ENCODE measurements around the gene ELN.

ELN gene

DNA sequence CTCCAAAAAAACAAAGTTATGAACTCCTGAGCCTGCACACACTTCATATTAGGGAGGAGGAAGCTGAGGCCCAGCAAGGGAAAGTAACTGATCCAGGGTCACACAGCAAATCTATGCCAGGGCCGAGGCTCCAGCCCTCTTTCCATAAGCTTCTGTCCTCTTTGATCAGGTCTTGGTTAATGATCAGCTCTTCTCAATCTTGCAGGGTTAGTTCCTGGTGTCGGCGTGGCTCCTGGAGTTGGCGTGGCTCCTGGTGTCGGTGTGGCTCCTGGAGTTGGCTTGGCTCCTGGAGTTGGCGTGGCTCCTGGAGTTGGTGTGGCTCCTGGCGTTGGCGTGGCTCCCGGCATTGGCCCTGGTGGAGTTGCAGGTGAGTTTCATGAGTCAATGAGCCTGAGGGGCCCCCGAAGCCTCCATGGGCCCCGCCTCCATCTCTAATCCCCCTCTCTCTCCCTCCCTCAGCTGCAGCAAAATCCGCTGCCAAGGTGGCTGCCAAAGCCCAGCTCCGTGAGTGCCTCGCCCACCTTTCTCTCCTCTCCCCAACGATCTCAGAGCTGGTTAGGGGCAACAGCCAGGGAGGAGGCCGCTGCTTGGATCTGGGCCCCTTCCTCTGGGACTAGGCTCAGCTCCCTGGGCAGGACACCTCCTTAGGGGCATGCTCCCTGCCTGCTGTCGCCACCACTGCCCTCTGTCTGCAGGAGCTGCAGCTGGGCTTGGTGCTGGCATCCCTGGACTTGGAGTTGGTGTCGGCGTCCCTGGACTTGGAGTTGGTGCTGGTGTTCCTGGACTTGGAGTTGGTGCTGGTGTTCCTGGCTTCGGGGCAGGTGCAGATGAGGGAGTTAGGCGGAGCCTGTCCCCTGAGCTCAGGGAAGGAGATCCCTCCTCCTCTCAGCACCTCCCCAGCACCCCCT is 32.0 kb downstream of the ELN start:
- TF ChIP-seq ESRRG (CRISPR knock-in tag; IDR thresholded peaks at IDR 0.05): no peak
- no peak for TF ChIP-seq RARB (CRISPR knock-in tag; IDR thresholded peaks at IDR 0.05)
- TF ChIP-seq, protein P1, sequence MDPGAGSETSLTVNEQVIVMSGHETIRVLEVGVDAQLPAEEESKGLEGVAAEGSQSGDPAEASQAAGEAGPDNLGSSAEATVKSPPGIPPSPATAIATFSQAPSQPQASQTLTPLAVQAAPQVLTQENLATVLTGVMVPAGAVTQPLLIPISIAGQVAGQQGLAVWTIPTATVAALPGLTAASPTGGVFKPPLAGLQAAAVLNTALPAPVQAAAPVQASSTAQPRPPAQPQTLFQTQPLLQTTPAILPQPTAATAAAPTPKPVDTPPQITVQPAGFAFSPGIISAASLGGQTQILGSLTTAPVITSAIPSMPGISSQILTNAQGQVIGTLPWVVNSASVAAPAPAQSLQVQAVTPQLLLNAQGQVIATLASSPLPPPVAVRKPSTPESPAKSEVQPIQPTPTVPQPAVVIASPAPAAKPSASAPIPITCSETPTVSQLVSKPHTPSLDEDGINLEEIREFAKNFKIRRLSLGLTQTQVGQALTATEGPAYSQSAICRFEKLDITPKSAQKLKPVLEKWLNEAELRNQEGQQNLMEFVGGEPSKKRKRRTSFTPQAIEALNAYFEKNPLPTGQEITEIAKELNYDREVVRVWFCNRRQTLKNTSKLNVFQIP (CRISPR knock-in tag; IDR thresholded peaks at IDR 0.05; ENCODE audit: borderline replicate concordance, low read depth): no peak
- TF ChIP-seq ZNF70 (CRISPR knock-in tag; IDR thresholded peaks at IDR 0.05): no peak
- TF ChIP-seq ZFP30 (CRISPR knock-in tag; IDR thresholded peaks at IDR 0.05): no peak
- no peak for TF ChIP-seq OSR1 (CRISPR knock-in tag; IDR thresholded peaks at IDR 0.05)
- no peak for TF ChIP-seq ZNF8 (CRISPR knock-in tag; IDR thresholded peaks at IDR 0.05)
- TF ChIP-seq, protein P2, sequence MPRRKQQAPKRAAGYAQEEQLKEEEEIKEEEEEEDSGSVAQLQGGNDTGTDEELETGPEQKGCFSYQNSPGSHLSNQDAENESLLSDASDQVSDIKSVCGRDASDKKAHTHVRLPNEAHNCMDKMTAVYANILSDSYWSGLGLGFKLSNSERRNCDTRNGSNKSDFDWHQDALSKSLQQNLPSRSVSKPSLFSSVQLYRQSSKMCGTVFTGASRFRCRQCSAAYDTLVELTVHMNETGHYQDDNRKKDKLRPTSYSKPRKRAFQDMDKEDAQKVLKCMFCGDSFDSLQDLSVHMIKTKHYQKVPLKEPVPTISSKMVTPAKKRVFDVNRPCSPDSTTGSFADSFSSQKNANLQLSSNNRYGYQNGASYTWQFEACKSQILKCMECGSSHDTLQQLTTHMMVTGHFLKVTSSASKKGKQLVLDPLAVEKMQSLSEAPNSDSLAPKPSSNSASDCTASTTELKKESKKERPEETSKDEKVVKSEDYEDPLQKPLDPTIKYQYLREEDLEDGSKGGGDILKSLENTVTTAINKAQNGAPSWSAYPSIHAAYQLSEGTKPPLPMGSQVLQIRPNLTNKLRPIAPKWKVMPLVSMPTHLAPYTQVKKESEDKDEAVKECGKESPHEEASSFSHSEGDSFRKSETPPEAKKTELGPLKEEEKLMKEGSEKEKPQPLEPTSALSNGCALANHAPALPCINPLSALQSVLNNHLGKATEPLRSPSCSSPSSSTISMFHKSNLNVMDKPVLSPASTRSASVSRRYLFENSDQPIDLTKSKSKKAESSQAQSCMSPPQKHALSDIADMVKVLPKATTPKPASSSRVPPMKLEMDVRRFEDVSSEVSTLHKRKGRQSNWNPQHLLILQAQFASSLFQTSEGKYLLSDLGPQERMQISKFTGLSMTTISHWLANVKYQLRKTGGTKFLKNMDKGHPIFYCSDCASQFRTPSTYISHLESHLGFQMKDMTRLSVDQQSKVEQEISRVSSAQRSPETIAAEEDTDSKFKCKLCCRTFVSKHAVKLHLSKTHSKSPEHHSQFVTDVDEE (CRISPR knock-in tag; IDR thresholded peaks at IDR 0.05): no peak
- no peak for TF ChIP-seq PPARA (CRISPR knock-in tag; IDR thresholded peaks at IDR 0.05; ENCODE audit: borderline replicate concordance)
- TF ChIP-seq ZFP3 (CRISPR knock-in tag; IDR thresholded peaks at IDR 0.05): no peak
- TF ChIP-seq, protein P3, sequence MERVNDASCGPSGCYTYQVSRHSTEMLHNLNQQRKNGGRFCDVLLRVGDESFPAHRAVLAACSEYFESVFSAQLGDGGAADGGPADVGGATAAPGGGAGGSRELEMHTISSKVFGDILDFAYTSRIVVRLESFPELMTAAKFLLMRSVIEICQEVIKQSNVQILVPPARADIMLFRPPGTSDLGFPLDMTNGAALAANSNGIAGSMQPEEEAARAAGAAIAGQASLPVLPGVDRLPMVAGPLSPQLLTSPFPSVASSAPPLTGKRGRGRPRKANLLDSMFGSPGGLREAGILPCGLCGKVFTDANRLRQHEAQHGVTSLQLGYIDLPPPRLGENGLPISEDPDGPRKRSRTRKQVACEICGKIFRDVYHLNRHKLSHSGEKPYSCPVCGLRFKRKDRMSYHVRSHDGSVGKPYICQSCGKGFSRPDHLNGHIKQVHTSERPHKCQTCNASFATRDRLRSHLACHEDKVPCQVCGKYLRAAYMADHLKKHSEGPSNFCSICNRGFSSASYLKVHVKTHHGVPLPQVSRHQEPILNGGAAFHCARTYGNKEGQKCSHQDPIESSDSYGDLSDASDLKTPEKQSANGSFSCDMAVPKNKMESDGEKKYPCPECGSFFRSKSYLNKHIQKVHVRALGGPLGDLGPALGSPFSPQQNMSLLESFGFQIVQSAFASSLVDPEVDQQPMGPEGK (CRISPR knock-in tag; IDR thresholded peaks at IDR 0.05; ENCODE audit: borderline replicate concordance): no peak
- TF ChIP-seq, protein P4, sequence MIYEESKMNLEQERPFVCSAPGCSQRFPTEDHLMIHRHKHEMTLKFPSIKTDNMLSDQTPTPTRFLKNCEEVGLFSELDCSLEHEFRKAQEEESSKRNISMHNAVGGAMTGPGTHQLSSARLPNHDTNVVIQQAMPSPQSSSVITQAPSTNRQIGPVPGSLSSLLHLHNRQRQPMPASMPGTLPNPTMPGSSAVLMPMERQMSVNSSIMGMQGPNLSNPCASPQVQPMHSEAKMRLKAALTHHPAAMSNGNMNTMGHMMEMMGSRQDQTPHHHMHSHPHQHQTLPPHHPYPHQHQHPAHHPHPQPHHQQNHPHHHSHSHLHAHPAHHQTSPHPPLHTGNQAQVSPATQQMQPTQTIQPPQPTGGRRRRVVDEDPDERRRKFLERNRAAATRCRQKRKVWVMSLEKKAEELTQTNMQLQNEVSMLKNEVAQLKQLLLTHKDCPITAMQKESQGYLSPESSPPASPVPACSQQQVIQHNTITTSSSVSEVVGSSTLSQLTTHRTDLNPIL (CRISPR knock-in tag; IDR thresholded peaks at IDR 0.05; ENCODE audit: low read depth): no peak
- no peak for TF ChIP-seq ZNF565 (CRISPR knock-in tag; conservative IDR thresholded peaks at IDR 0.05; ENCODE audit: low read depth)
- no peak for TF ChIP-seq ISL1 (CRISPR knock-in tag; IDR thresholded peaks at IDR 0.05)
- TF ChIP-seq TOX (CRISPR knock-in tag; IDR thresholded peaks at IDR 0.05; ENCODE audit: borderline replicate concordance): no peak
- TF ChIP-seq, protein P5, sequence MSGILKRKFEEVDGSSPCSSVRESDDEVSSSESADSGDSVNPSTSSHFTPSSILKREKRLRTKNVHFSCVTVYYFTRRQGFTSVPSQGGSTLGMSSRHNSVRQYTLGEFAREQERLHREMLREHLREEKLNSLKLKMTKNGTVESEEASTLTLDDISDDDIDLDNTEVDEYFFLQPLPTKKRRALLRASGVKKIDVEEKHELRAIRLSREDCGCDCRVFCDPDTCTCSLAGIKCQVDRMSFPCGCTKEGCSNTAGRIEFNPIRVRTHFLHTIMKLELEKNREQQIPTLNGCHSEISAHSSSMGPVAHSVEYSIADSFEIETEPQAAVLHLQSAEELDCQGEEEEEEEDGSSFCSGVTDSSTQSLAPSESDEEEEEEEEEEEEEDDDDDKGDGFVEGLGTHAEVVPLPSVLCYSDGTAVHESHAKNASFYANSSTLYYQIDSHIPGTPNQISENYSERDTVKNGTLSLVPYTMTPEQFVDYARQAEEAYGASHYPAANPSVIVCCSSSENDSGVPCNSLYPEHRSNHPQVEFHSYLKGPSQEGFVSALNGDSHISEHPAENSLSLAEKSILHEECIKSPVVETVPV (CRISPR knock-in tag; IDR thresholded peaks at IDR 0.05): no peak
- ATAC-seq: no peak

DNA sequence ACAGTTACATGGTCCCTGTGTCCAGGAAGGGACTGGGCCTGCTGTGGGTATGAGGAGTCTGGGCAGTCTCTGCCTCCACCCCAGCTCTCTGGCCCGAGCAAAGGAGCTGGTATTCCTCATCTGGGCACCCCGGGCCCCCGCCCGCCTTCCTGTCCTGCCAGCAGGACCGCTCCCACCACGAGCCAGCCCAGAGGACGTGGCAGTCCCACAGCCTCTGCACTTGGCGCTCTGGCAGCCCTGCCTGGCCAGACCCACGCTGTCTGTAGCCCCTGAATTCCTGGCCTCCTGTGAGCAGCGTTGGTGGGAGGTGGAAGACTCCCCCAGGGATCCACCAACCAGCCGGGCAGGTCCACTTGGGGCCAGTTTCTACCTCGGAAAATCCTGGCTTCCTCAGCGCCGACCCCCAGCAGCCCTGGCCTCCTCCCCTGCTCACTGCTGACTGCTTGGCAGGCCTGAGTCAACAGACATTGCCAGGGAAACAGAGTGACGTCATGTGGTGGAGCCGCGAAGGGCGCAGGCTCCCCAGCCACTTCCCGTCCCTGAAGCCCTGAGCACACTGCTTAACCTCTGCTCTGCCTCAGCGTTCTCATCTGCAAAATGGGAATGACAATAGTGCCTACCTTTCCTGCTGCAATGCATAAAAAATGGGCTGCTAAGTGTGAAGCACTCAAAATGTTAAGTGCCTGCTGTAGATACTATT is 34.0 kb downstream of the ELN start:
- peak; percentile 96 for ATAC-seq
- no peak for TF ChIP-seq TOX (CRISPR knock-in tag; IDR thresholded peaks at IDR 0.05; ENCODE audit: borderline replicate concordance)
- TF ChIP-seq ZFP3 (CRISPR knock-in tag; IDR thresholded peaks at IDR 0.05): peak; percentile 85
- TF ChIP-seq RARB (CRISPR knock-in tag; IDR thresholded peaks at IDR 0.05): peak; percentile 73; the same call in 1 of the 2 replicates
- no peak for TF ChIP-seq ZNF8 (CRISPR knock-in tag; IDR thresholded peaks at IDR 0.05)
- no peak for TF ChIP-seq PPARA (CRISPR knock-in tag; IDR thresholded peaks at IDR 0.05; ENCODE audit: borderline replicate concordance)
- TF ChIP-seq ZNF565 (CRISPR knock-in tag; conservative IDR thresholded peaks at IDR 0.05; ENCODE audit: low read depth): no peak
- TF ChIP-seq OSR1 (CRISPR knock-in tag; IDR thresholded peaks at IDR 0.05): no peak
- no peak for TF ChIP-seq TCF4 (CRISPR knock-in tag; IDR thresholded peaks at IDR 0.05; ENCODE audit: borderline replicate concordance)
- TF ChIP-seq, protein P5 (CRISPR knock-in tag; IDR thresholded peaks at IDR 0.05): 0 out of 2 replicates have a peak, but pooled peaks have one; percentile 36
- TF ChIP-seq ZFP30 (CRISPR knock-in tag; IDR thresholded peaks at IDR 0.05): no peak
- TF ChIP-seq, protein P4 (CRISPR knock-in tag; IDR thresholded peaks at IDR 0.05; ENCODE audit: low read depth): 0 out of 2 replicates have a peak, but pooled peaks have one; percentile 15
- TF ChIP-seq ESRRG (CRISPR knock-in tag; IDR thresholded peaks at IDR 0.05): peak; percentile 77; the same call in 1 of the 2 replicates
- TF ChIP-seq ISL1 (CRISPR knock-in tag; IDR thresholded peaks at IDR 0.05): no peak
- no peak for TF ChIP-seq ZC3H10 (CRISPR knock-in tag; IDR thresholded peaks at IDR 0.05)
- TF ChIP-seq BACH2 (CRISPR knock-in tag; IDR thresholded peaks at IDR 0.05; ENCODE audit: borderline replicate concordance): no peak
- TF ChIP-seq GLIS3 (CRISPR knock-in tag; IDR thresholded peaks at IDR 0.05): no peak
- TF ChIP-seq, protein P3 (CRISPR knock-in tag; IDR thresholded peaks at IDR 0.05; ENCODE audit: borderline replicate concordance): no peak
- TF ChIP-seq ZNF70 (CRISPR knock-in tag; IDR thresholded peaks at IDR 0.05): no peak
